GM18870 (cell line): ENCODE measurements around the gene IFT81.

ENCODE experiments used
- ATAC-seq: cut with Tn5 transposase; IDR thresholded peaks from one replicate; pipeline ENCODE4 v1.9.1; 2021; ENCODE audit warnings: moderate library complexity; ENCODE audit not compliant: unreplicated experiment

The IFT81 gene

DNA sequence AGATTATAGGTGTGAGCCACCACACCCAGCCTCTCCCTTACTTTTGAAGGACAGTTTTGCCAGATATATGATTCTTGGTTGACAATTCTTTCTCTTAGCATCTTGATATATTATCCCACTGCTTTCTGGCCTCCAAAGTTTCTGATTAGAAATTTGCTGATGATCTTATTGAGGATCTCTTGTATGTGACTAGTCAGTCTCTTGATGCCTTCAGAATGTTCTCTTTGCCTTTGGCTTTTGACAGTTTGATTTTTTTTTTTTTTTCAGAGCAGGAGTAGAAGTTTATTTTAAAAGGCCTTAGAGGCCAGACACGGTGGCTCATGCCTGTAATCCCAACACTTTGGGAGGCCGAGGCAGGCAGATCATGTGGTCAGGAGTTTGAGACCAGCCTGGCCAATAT lies 32.6 kb downstream of the IFT81 start:
- no peak for ATAC-seq

DNA sequence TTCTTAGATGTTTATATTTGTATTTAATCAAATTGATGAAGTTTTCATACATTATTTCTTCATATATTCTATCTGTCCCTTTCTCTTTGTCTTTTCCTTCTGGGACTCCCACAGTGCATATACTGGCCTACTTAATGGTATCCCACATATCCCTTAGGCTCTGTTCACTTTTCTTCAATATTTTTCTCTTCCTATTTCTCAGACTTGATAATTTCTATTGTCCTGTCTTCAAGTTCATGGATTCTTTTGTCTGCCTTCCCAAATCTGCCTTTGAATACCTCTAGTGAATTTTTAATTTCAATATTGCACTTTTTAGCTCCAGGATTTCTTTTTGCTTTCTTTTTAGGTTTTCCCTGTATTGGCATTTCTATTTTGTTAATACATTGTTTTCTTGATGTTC lies 33.4 kb downstream of the IFT81 start:
- ATAC-seq = no peak

DNA sequence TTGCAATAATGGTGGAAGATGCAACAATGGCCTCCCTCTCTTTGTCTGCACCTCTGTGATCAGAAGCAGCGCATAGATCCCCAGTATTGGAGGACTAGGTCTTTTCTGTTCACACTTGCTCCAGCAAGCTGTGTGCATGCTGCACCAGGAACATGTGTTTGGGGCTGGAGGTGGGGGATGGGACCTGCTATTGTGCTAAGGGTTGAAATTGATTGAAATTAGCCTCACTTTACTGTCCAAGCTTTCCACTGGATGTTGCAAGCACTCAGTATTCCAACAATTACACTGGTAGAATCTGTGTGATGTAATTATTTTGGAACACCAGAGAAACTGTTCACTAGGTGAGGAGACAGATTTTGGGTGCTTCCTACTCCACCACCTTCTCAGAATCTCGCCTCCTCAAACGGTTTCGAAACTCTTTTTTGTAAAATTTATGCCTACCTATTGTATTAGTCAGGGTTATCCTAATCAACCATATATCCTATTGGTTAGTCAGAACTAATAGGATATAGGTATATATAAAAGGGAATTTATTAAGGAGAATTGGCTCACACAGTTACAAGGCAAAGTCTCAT lies 35.6 kb downstream of the IFT81 start:
- no peak for ATAC-seq

DNA sequence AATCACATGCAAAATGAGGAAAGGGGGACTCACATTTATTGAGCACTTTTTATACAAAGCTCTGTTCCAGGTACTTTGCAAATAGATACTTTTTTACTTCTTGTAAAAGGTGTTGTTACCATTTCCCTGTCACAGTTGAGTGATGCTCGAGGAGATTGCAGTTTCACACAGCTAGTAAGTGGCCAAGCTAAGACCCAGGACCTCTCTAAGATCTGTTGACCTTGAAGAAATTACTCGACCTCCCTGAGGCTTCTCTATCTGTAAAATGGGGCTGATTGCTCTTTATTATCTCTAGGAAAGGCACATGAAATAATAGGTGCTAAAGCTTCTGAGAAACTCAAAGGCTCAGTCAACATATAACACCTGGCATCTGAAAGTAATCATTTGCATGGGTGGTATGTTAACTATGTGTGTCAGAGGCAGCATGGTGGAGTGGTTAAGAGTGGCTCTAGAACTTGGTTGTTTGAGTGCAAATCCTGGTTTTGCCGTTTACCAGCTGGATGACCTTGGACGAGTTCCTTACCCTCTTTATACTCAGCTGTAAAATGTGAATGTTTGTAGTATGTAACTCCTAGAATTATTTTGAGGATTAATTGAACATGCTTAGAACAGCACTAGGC lies 41.5 kb downstream of the IFT81 start:
- peak; percentile 63 for ATAC-seq

DNA sequence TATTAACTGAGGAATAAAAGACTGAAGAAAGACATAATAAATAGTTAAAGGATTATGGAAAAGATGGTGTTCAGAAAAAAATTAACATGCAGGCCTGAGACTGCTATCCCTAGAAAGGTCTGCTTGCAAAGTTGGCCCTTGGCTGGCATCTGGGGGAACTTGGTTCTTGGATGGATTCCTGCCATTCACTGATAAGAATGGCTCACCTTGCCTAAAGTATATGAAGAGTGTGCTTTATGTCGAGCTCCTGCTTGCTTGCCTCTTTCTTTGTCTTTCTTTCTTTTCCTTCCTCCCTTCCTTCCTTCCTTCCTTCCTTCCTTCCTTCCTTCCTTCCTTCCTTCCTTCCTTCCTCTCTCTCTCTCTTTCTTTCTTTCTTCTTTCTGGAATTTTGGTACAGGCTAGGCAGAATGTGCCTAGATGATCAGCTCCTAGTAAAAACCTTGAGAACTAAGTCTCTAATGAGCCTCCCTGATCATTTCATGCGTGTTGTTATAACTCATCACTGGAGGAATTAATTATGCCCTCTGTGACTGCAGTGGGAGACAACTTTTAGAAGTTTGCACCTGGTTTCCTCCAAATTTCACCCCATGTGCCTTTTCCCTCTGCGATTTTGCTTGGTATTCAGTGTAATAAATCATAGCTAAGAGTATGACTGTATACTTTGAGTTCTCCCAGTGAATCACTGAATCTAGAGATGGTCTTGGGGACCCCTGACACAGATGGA lies 44.7 kb downstream of the IFT81 start:
- ATAC-seq = no peak

DNA sequence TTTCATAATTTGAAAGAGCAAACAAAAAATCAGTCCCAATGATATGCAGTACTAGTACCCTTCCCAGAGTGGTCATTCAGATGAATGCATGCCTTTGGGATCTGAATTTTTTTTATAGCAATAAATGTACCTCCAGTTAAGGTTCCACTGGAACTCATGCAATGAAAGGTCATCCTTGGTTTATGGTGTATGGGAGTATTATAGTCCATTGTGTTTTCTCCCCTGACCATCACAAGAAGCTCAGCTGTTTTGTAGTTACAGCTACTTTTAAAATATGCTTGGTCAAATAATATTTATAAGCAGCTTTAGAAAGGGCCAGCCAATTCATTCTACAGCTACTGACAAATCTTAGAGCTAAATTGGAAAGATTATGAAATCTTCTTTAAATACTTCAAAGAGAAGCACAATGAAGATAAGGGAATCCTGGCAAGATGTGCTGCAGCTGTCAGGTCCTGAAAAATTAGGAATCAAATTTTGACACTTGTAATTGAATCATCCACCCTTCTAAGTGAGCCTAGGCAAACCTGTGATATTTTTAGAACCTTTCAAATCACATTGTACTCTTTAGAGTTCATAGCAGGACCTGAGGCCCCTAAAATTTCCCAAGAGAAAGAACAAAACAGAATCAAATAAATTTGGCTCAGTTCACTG lies 46.5 kb downstream of the IFT81 start:
- no peak for ATAC-seq

DNA sequence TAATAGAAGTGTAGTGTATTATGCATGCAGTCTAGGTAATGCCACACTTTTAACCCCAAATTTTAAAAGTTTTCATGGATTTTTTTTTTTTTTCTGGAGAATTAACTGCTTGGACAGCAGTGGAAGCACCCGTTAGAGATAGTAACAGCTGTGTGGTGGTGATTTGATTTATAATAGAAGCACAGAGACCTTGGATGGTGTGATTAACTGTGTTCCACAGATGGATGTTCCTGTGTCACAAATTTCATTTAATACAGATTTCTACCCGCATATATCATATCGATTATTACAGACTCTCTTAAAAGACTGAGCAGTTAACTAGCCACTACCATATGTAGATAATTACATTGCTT lies 47.0 kb downstream of the IFT81 start:
- ATAC-seq = no peak

DNA sequence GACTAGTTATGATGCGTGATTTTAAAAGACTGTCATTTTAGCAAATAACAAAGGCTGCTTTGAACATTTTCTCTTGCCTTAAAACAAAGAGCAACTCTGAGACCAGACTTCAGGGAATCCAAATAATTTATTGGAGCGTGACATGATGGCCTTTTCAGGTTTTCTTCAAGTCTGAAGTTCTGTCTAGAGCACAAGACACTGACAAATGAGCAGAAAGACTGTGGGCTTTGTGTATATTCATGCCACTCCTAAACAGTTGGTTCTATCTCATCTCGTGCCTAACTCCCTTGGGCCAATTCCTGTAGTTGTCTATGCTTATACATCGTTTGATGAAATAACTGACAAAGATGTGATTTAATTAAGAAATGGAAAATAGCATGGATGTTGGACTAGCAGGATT lies 47.5 kb downstream of the IFT81 start:
- ATAC-seq = no peak

DNA sequence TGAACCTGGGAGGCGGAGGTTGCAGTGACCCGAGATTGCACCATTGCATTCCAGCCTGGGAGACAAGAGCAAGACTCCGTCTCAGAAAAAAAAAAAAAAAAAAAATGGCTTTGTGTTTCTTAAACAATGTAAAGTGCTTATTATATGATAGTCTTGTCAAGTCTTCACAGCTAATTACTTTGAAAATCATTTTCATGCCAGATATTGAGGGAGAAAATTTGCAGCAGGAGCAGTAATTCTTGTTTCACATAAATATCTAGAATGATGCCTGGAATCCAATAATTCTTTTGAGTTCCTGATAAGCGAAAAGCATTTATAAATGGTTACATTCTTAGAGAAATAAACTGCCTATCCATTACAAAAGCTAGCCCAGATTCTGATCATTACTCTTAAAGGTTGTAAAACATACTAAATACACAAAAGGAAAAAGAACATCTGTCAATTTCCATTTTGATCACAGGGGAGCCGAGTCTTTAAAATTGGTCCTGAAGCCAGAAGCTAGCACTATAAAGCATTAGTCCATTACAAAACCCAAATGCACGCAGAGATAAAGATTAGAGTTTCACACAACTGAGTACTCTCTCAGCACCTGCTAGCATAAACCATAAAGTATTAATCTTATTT lies 50.3 kb downstream of the IFT81 start:
- no peak for ATAC-seq

DNA sequence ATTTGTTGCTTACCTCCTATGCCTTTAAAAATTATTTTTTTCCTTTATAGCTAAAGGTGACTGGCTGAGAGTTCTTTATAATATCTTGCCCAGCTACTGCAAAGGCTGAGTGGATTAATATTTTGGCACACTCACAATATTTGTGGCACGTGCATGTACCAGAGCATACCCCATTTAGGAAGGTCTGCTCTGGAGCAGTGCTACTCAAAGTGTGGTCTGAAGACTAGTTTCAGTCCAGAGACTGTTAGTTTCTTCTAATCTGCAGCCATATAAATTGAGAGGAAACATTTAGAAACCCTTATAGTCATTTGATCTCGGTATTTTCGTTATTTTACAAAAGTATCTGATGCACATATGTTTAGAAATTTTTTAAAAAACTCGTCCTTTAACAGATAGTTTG lies 51.0 kb downstream of the IFT81 start:
- ATAC-seq = no peak

DNA sequence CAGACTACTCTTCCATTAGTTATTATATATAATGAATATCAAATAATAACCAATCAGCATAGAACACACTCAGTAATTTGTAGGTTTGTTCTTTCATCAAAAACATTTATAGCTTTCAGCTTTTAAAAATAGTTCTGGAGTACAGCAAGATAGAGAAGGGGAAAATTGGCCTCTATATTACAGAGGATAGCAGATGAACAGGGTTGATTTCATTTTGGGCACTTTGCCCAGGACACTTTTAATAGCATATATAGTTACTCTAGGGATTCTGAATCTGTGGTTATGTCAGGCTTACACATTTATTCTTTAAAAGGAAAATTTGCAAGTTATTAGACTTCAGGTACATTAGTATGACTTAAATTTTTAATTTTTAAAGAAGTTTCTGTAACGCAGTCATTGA lies 52.6 kb downstream of the IFT81 start:
- no peak for ATAC-seq

DNA sequence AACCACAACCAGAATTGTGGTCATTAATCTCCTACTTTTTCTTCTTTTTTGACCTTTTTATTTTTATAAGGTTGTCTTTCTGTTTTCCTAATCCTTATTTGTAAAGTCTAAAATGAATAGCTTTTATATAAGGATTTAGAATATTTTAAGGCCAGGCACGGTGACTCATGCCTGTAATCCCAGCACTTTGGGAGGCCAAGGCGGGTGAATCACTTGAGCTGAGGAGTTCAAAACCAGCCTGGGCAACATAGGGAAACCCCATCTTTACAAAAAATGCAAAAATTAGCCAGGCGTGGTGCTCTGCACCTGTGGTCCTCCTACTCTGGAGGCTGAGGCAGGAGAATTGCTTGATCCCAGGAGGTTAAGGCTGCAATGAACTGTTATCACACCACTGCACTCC lies 55.1 kb downstream of the IFT81 start:
- no peak for ATAC-seq

DNA sequence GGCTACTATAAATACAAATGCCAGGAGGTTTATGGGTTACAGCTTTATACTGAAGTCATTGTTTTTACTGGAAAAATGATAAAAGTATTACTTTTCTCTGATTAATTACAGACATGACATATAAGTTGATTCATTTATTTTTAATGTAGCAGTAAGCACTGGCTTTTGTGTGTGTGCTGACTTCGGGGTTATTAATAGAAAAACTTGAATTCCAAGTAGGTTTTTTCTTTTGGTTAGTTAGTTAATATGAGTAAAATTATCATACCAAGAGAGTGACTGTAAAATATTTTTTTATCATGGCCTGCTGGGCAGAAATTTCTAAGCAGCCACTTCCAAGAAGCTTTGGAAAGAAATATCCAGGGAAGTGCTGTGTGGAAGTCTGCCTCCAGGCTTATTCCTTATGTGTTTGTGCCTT lies 56.4 kb downstream of the IFT81 start:
- ATAC-seq = no peak

DNA sequence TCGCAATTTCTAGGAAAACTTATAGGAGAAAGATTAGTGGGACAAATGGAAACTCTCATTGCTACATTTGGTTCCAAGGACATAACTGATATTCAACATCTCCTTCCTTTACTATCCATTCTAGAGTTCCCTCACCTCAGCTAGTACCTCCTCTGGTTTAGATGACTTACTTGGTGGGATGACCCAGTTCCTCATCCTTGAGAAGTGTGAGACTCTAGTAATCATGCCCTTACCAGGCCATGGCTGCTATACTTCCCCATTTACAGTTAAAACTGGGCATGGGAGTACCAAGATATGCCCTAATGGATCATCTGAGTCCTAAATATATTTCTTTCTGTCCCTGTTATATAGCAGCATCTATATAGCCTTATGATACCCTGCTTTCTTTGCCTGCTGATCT lies 58.1 kb downstream of the IFT81 start:
- no peak for ATAC-seq

DNA sequence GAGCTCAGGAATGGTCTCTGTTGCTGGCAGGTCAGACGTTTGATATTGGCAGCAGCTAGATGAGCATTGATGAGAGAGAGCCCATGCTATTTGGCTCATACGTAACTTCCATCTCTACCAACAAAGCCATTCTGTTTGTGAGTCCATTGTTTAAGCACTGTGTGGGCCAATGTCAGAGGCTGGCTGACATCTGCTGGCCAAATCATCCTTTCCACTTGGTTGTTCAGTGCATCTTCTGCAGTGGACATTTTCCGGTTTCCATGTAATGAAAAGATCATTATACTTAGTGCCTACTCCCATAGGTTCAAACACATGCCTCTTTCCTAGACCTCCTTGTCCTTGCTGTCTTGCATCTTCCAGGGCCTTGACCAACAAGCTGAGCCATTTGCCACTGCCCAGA lies 59.2 kb downstream of the IFT81 start:
- ATAC-seq = no peak

DNA sequence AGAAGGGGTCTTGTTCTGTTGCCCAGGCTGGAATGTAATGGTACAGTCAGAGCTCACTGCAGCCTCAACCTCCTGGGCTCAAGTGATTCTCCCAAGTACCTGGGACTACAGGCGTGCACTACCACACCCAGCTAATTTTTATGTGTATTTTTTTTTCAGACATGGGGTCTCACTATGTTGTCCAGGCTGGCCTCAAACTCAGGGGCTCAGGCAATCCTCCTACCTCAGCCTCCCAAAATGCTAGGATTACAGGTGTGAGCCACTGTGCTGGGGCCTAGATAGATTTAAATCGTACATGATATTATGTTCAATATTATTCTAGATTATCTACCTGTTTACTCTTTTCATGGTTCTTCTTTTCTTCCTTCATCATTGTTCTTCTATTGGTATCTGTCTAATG lies 61.5 kb downstream of the IFT81 start:
- ATAC-seq = no peak

DNA sequence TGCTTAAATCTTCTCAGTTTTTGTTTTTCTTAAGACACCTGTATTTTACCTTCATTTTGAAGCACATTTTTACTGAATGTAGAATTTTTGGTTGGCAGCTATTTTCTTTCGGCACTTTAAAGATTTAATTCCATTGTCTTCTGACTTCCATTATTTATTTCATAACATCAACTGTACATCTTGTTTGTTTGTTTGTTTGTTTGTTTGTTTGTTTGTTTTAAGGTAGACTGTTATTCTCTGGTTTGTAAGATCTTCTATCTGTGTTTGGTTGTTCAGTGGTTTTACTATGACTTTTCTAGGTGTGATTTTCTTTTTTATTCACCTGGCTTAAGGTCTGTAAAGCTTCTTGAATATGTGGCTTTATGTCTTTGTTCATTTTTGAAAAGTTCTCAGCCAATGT lies 61.9 kb downstream of the IFT81 start:
- ATAC-seq = no peak

DNA sequence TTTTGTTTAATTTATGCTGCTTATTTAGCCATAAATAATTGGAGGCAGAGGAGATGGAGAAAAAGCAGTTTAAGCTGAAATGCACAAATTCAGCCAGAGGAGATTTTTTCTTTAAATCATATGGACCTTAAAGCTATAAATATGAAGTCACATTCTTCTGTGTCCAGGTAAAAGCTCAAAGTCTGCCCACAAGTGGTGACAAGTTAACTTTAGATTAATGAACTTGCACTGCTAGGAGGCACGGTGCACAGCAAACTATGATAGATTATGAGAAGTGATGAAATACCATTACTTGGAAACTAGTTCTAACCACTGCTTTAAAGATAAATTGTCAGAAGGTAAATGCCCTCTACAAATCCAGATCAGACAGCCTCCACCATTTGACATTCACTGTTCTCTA lies 69.0 kb downstream of the IFT81 start:
- ATAC-seq = no peak

DNA sequence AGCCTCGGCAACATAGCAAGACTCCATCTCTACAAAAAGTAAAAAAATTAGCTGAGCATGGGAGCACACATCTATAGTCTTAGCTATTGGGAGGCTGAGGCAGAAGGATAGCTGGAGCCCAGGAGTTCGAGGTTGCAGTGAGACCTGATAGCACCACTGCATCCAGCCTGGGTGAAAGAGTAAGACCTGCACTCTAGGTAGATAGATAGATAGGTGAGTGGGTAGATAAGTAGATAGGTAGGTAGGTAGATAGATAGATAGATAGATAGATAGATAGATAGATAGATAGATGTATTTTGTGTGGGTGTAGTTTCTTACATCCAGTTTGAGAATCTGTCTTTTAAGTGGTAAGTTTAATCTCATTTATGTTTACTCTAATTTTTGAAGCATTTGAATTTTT lies 72.8 kb downstream of the IFT81 start:
- ATAC-seq = no peak

DNA sequence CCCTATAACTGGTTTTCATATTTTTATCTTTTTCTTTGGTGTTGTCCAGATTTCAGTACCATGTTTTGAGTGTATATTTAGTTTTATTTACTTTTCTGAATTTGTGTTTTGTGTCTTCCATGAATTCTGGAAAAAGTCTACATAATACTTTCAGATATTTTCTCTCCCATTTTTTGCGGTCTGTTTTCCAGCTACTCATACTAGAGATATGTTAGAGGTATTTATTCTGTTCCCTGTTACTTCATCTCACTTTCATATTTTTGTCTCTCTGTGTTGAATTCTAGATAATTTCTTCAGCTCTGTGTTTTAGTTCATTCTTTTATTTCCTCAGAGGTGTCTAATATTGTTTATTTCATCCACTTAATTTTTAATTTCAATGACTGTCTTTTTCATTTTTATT lies 74.2 kb downstream of the IFT81 start:
- ATAC-seq = no peak

DNA sequence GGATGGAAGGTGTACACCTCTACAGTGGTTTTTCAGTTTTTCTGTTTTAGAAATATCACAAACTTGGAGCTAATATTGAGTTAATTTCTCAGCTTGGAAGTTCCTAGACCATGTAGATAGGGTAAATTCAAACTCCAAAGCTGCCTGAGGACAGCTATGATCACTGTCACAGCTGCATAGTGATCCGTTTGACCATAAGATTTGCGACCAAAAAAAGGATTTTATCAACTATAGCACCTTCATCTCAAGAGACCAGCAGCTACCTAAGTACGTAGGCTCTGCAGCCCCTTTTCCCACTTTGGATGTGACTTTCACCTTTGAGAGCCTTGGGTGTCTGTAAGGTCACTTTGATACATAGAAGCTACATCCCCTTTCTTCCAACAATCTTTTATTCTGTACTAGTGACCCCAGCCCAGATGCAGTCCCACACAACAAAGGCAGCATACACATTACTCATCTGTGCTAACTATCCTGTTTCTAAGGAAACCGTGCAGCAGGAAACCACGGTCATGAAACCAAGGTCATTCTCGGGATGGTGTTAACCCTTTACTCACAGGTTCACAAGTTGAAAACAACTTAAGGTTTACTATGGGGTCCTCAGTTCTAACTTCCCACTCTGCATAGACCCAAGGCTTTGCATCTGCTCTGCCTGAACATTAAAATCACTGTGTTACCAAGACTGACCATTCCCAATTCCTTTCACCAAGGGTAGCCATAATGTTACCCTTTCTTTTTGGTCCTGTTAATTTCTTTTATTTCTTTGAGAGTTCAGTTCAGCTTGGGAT lies 75.4 kb downstream of the IFT81 start:
- ATAC-seq = no peak
